ENCODE data around the gene CMTM6. TPM values are rescaled to one million over a fixed set of nuclear protein-coding genes. Genes with fewer than 3 reads are reported as not detected.
A peak's percentile ranks its signal among the peaks of the same experiment; 100 is the strongest.

CMTM6 gene
- total and polyA plus RNA-seq, 2 of the 8 experiments (the other 6 are each of a cell fraction or from before 2014, with no cell fraction given), result 24.0 to 51.5 TPM

DNA sequence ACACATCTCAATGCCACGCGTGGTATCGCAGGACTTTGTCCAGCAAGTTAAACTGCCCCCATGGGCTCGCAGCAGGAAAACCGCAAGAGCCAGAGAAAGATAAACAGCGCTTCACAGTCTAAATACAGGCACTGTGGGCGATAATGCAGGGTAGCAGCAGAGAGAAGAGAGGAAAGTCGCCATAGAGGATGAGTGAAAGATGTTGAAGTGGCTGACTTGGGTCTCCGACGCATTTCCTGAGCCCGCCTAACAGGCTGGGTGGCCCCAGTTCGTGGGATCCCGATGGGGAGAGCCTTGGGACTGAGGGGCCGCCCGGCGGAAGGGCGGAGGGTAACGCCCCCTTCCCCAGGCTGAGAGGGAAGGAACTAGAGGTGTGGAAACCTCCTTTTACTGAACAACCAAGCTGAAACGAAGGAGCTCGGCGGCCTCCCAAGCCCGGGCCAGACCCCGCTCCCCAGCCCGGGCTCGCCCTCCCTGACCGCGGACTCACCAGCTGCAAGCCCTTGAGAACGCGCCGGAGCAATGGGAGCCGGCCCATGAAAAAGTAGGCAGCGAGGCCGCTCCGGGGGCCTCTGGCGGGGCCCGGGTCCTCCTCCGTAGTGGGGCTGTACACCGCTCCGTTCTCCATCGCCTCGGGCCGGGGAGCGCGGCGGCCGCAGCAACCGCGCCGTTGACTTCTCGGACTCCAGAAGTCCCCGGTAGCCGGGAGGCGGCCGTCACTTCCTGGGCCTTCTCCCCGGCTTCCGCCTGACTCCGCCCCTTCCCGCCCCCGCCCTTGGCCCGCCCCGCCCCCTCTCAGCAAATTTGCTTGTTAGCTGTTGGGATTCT is at the start of gene CMTM6 (continued):
- TF ChIP-seq PHF8 (conservative IDR thresholded peaks at IDR 0.05; ENCODE audit: low read depth, low read length) (peak; percentile 78), NANOG (IDR thresholded peaks at IDR 0.05; ENCODE audit: insufficient read depth, low read depth, low read length, poor library complexity, severe bottlenecking) (no peak), EGR1 (IDR thresholded peaks at IDR 0.05; ENCODE audit: borderline replicate concordance, low read depth, low read length) (peak; percentile 61; the same call in 1 of the 2 replicates), KDM1A (IDR thresholded peaks at IDR 0.05; ENCODE audit: borderline replicate concordance, low read length) (no peak), POLR2AphosphoS5 (IDR thresholded peaks at IDR 0.05; ENCODE audit: low read depth, low read length) (no peak; the same call in 1 of the 2 replicates), TBP (IDR thresholded peaks at IDR 0.05; ENCODE audit: low read depth, low read length) (peak; percentile 31; the same call in 1 of the 2 replicates)

Measured in H1 (cell line).